BE2C (cell line): ENCODE results near the gene KCNAB1.

Experiments
- DNase-seq: peaks from one replicate; pipeline ENCODE4 v3.0.0-alpha.2; 2020
- H3K27me3 ChIP-seq: fragments of 250-450 bp; sonication (Bioruptor Pico); 2 replicates; pipeline ENCODE4 v1.5.1; 2020; ENCODE audit warnings: mild to moderate bottlenecking
- H3K36me3 ChIP-seq: fragments of 250-450 bp; sonication (Bioruptor Pico); 2 replicates; pipeline ENCODE4 v1.5.1; 2020; ENCODE audit warnings: mild to moderate bottlenecking
- H3K4me1 ChIP-seq: fragments of 250-450 bp; sonication (Bioruptor Pico); 2 replicates; pipeline ENCODE4 v1.5.1; 2020
- H3K4me3 ChIP-seq: 2 replicates; pipeline ENCODE4 v1.5.1; 2011; ENCODE audit warnings: low read depth, low read length
- H3K9me3 ChIP-seq: fragments of 250-450 bp; sonication (Bioruptor Pico); 2 replicates; pipeline ENCODE4 v1.5.1; 2020
- TF ChIP-seq, protein P1 (sequence below): IDR thresholded peaks from 2 replicates; pipeline ENCODE4 v1.5.1; 2012; ENCODE audit warnings: mild to moderate bottlenecking, low read depth, low read length

KCNAB1 gene

DNA sequence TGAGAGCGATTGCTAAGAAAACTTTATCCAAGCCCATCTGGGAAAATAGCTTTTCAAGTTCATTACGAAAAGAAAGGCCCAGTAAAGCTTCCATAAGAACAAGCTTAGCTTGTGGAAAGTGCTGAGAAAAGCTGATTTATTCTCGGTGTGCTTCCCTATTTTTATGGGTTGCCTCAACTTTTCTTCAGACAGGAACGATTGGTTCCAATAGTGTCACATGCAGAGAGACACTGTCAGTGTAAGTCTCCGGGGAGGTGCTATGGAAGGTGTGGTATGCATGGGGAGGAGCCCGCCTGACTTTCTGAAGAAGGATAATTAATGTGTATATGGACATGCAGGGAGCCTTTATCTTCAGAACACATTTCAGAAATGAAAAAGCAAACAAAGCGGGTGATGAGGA is 257.3 kb downstream of the KCNAB1 start:
- H3K4me1 ChIP-seq = peaks cover 21% of the 10 kb centered on the region
- H3K27me3 ChIP-seq = no peaks in the 10 kb centered on the region
- TF ChIP-seq, protein P1, sequence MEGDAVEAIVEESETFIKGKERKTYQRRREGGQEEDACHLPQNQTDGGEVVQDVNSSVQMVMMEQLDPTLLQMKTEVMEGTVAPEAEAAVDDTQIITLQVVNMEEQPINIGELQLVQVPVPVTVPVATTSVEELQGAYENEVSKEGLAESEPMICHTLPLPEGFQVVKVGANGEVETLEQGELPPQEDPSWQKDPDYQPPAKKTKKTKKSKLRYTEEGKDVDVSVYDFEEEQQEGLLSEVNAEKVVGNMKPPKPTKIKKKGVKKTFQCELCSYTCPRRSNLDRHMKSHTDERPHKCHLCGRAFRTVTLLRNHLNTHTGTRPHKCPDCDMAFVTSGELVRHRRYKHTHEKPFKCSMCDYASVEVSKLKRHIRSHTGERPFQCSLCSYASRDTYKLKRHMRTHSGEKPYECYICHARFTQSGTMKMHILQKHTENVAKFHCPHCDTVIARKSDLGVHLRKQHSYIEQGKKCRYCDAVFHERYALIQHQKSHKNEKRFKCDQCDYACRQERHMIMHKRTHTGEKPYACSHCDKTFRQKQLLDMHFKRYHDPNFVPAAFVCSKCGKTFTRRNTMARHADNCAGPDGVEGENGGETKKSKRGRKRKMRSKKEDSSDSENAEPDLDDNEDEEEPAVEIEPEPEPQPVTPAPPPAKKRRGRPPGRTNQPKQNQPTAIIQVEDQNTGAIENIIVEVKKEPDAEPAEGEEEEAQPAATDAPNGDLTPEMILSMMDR = no peak
- no peak for DNase-seq
- H3K36me3 ChIP-seq = no peaks in the 10 kb centered on the region
- no peak overlapping the region for H3K4me3 ChIP-seq
- no peaks in the 10 kb centered on the region; the same call in 1 of the 2 replicates for H3K9me3 ChIP-seq

- no peaks in the 10 kb centered on the region for H3K36me3 ChIP-seq
- TF ChIP-seq, protein P1 = no peak
- no peaks in the 10 kb centered on the region for H3K27me3 ChIP-seq
- H3K4me3 ChIP-seq = no peak overlapping the region
- peaks cover 18% of the 10 kb centered on the region for H3K4me1 ChIP-seq
- no peak for DNase-seq
- H3K9me3 ChIP-seq = no peaks in the 10 kb centered on the region; the same call in 1 of the 2 replicates
Measured at GRCh38 chr3:156378871-156379270, 258.5 kb downstream of the KCNAB1 start.

GRCh38 chr3:156379327-156379726 is 258.9 kb downstream of the KCNAB1 start:
- DNase-seq = no peak
- Histone ChIP-seq H3K27me3 (no peaks in the 10 kb centered on the region), H3K4me3 (no peak overlapping the region), H3K9me3 (no peaks in the 10 kb centered on the region; the same call in 1 of the 2 replicates), H3K36me3 (no peaks in the 10 kb centered on the region), H3K4me1 (peaks cover 21% of the 10 kb centered on the region)
- TF ChIP-seq, protein P1 = no peak

DNA sequence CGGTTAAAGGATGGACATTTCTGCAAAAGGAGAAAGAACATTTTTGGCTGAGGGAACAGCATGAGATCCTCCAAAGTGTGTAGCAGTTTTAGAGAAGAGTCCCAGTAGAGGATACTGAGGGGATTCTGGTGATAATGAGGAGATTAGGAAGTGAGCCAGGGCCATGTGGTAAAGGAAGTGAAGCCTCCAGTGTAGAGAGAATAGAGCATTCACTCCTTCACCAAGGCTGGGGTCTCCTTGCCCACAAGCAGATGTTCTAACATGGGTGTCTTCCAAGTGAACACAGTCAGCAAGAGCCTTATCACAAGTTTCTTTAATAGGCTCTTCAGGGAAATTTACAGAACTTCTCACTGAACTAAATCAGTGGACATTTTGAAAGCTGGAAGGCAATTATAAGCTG is 260.9 kb downstream of the KCNAB1 start:
- H3K4me1 ChIP-seq = peaks cover 24% of the 10 kb centered on the region
- no peak for DNase-seq
- H3K27me3 ChIP-seq = no peaks in the 10 kb centered on the region
- H3K36me3 ChIP-seq = no peaks in the 10 kb centered on the region
- TF ChIP-seq, protein P1 = no peak
- H3K9me3 ChIP-seq = no peaks in the 10 kb centered on the region; the same call in 1 of the 2 replicates
- H3K4me3 ChIP-seq = no peak overlapping the region

- Histone ChIP-seq H3K27me3 (no peaks in the 10 kb centered on the region), H3K4me3 (no peak overlapping the region), H3K36me3 (no peaks in the 10 kb centered on the region), H3K4me1 (peaks cover 24% of the 10 kb centered on the region), H3K9me3 (no peaks in the 10 kb centered on the region; the same call in 1 of the 2 replicates)
- peak; percentile 61 for DNase-seq
- TF ChIP-seq, protein P1 = peak; percentile 89
Measured at GRCh38 chr3:156382458-156383346, 262.3 kb downstream of the KCNAB1 start.

DNA sequence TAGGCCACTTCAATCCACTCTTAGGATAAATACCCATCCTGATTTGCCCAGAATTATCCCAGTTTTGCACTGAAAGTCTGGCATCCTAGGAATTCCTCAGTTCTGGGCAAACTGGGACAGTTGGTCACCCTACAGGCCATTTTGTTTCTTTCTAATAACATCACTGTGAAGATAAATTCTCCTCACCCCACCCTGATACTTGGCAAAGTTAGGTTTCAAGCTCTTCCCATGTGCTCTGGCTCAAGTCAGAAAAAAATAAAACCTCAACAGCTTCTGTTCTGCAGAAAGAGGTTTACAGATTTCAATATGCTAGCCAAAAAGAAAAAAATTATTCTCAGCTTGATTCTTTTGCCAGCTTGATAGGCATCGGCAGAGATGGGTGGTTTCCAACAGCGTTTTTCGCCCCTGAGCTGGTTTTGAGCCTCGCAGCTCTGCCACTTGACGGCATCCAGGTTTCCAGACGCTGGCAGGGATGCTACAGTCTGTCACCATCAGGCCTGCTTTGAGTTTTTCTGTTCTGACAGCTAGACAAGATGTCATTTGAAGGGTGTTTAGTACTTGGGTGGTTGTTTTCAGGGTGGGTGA is 263.2 kb downstream of the KCNAB1 start:
- Histone ChIP-seq H3K27me3 (no peaks in the 10 kb centered on the region), H3K9me3 (no peaks in the 10 kb centered on the region; the same call in 1 of the 2 replicates), H3K36me3 (no peaks in the 10 kb centered on the region), H3K4me3 (no peak overlapping the region), H3K4me1 (peaks cover 31% of the 10 kb centered on the region)
- TF ChIP-seq, protein P1 = no peak
- DNase-seq = peak; percentile 56
